H1 (cell line): Measurements from ENCODE around the gene ST8SIA4. TPM values are rescaled to one million over a fixed set of nuclear protein-coding genes. Genes with fewer than 3 reads are reported as not detected.

Experiments
- CHD2 ChIP-seq: IDR thresholded peaks from 2 replicates; pipeline ENCODE4 v1.6.1; 2012; ENCODE audit warnings: low read length, improper control_type of control experiment
- CTBP2 ChIP-seq: IDR thresholded peaks from 2 replicates; pipeline ENCODE4 v1.7.0; 2011; ENCODE audit warnings: borderline replicate concordance, mild to moderate bottlenecking, moderate library complexity, mixed read lengths, low read length; ENCODE audit not compliant: insufficient read depth, insufficient read length
- GTF2F1 ChIP-seq: IDR thresholded peaks from 2 replicates; pipeline ENCODE4 v1.6.1; 2012; ENCODE audit warnings: low read depth, low read length, improper control_type of control experiment, borderline replicate concordance
- NRF1 ChIP-seq: IDR thresholded peaks from 2 replicates; pipeline ENCODE4 v1.6.1; 2011; ENCODE audit warnings: mild to moderate bottlenecking, low read depth, low read length, improper control_type of control experiment
- SIX5 ChIP-seq: IDR thresholded peaks from 2 replicates; pipeline ENCODE4 v1.6.1; 2011; ENCODE audit warnings: mild to moderate bottlenecking, low read depth, low read length
- SP4 ChIP-seq: IDR thresholded peaks from 2 replicates; pipeline ENCODE4 v1.6.1; 2012; ENCODE audit warnings: low read length, inconsistent platforms
- YY1 ChIP-seq: IDR thresholded peaks from 2 replicates; pipeline ENCODE4 v1.6.1; 2011; ENCODE audit warnings: low read depth, mild to moderate bottlenecking, low read length
- polyA plus RNA-seq, 7 experiments: library from polyadenylated mRNA; depleted of rRNA in 3 of 7; stranded (reverse) in 5 of 7; unstranded in 2 of 7; fragments of >200 nt in 5 of 7; fragments of 200-250 nt in 2 of 7; gene quantifications; 1 replicate in 5 of 7; 2 replicates in 1 of 7; 4 replicates in 1 of 7; pipeline versions ENCODE4 v1.2.1 to v1.2.3, GENCODE V29; 2011 to 2013; ENCODE audit warnings: missing spikeins in 2 of 7, mixed read lengths in 2 of 7
- total RNA-seq: library from RNA; stranded (reverse); fragmentation: NEBNext Ultra II Directional; extraction: Animal tissue kit (Norgen Biotek cat#: 25700); gene quantifications from 2 replicates; pipeline ENCODE4 v1.2.1, GENCODE V29; 2021

ST8SIA4 gene
- total and polyA plus RNA-seq, 2 of the 8 experiments (the other 6 are each of a cell fraction or from before 2014, with no cell fraction given): 0.08 to 0.50 TPM

DNA sequence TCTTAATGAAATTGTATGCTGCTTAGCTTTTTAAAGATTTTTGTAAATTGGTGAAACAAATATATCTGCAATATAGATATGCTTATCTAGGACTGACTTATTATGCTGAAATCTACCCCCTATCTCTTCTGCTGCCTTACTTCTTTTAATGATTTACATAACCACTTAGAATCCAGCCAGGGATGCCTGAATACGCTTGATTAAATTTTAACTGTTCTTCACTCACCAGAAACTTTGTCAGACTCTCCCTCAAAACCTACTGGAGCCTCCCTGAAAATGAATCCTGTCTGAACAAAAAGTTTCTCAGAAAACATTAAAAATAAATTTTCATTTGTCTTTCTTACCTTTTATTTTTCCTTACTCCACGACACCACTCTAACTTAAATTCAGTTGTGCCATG lies 111.7 kb downstream of the ST8SIA4 start (continued):
- no peak for TF ChIP-seq CTBP2
- no peak for TF ChIP-seq SIX5
- TF ChIP-seq CHD2: no peak
- TF ChIP-seq YY1: no peak
- TF ChIP-seq NRF1: no peak
- TF ChIP-seq SP4: no peak
- TF ChIP-seq GTF2F1: no peak
